HUES6 (cell line): Measurements from ENCODE around the gene MATK.
"Not testable (repeated sequence)": the region's sequence is repeated elsewhere in the genome, so short reads cannot be mapped to it uniquely, and the experiment has no call there.

Experiments used
- H3K27ac ChIP-seq: 2 replicates; pipeline ENCODE4 v1.7.0; 2013; ENCODE audit warnings: low read depth, mild to moderate bottlenecking, low read length, inconsistent platforms
- H3K27me3 ChIP-seq: 2 replicates; pipeline ENCODE4 v1.6.1; 2013; ENCODE audit warnings: low read length; ENCODE audit not compliant: control insufficient read depth, insufficient read depth
- H3K36me3 ChIP-seq: 2 replicates; pipeline ENCODE4 v1.6.1; 2013; ENCODE audit warnings: low read length; ENCODE audit not compliant: control insufficient read depth, insufficient read depth
- H3K4me1 ChIP-seq: 2 replicates; pipeline ENCODE4 v1.6.1; 2013; ENCODE audit warnings: low read length; ENCODE audit not compliant: control insufficient read depth, insufficient read depth
- H3K4me3 ChIP-seq: 2 replicates; pipeline ENCODE4 v1.5.1; 2013; ENCODE audit warnings: low read depth, low read length
- H3K9ac ChIP-seq: one replicate; pipeline ENCODE4 v1.6.1; 2013; ENCODE audit warnings: mild to moderate bottlenecking, low read length
- H3K9me3 ChIP-seq: 2 replicates; pipeline ENCODE4 v1.6.1; 2013; ENCODE audit warnings: low read depth, low read length; ENCODE audit not compliant: control insufficient read depth, insufficient read depth

The MATK gene

DNA sequence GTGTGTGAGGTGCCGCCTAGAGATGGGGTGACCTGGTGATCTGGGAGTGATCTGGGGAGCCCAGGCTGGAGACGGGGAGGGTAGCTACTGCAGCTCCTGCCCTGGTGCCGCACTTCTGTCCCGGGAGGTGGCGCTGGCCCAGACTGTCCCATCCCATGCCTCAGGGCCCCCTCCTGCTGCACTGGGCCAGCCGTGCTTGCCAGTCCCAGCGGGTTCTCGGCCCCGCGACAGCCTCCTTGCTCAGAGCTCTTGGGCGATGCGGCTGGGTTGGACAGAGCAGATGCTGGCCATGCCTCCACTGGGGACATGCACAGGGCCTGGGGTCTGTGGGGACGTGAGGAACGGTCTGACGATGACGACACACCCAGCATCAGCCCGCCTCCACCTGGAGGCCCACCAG lies 16.7 kb downstream of the MATK start:
- Histone ChIP-seq H3K4me3 (no peak overlapping the region), H3K9ac (no peak overlapping the region), H3K27ac (no peak overlapping the region), H3K36me3 (peaks cover 29% of the 10 kb centered on the region), H3K27me3 (no peaks in the 10 kb centered on the region), H3K9me3 (no peaks in the 10 kb centered on the region), H3K4me1 (0 out of 2 replicates have a peak, but pooled peaks cover 10% of the 10 kb centered on the region)

- H3K27me3 ChIP-seq = no peaks in the 10 kb centered on the region
- H3K36me3 ChIP-seq = peaks cover 29% of the 10 kb centered on the region
- H3K9me3 ChIP-seq = no peaks in the 10 kb centered on the region
- no peak overlapping the region for H3K4me3 ChIP-seq
- H3K9ac ChIP-seq = no peak overlapping the region
- H3K27ac ChIP-seq = no peak overlapping the region
- H3K4me1 ChIP-seq = 0 out of 2 replicates have a peak, but pooled peaks cover 10% of the 10 kb centered on the region
These were observed 17.5 kb downstream of the MATK start for GRCh38 chr19:3768748-3769099.

DNA sequence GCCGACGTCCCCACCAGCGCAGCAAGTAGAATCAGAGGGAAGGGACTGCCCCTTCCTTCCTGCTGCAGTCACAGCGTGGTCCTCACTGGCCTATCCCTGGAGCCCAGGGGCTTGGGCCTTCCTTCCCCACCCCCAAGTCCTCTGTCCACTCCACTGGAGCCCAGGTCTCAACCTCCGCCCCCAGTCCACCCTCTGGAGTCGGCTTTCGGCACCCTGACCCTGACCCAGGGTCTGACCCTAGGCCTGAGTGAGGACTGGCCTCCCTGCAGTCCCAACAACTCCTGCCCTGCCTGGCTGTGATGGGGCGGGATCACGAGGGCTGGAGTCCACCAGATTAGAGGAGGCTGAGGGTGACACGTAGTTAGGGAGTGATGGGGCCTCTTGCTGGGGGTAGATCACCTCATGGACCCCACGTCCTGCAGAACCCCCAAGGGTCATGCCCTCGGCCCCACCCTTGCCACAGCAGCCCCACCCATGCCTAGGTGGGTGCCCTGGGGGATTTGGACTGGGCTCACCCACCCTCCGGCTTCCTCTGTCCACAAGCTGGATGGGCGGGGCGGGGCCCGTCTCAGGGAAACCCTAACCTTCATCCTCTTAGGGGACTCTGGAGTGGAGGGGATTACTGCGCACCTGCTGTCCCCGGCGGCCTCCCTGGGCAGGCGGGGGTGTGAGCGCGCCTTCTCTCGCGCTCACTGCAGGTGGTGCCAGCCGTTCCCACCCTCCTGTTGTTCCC lies 18.0 kb downstream of the MATK start:
- no peak overlapping the region for H3K4me3 ChIP-seq
- H3K27ac ChIP-seq = no peak overlapping the region
- H3K27me3 ChIP-seq = no peaks in the 10 kb centered on the region
- peaks cover 29% of the 10 kb centered on the region for H3K36me3 ChIP-seq
- peaks cover 11% of the 10 kb centered on the region; the same call in 1 of the 2 replicates for H3K4me1 ChIP-seq
- no peak overlapping the region for H3K9ac ChIP-seq
- no peaks in the 10 kb centered on the region for H3K9me3 ChIP-seq

GRCh38 chr19:3767050-3767449 lies 19.1 kb downstream of the MATK start:
- Histone ChIP-seq H3K4me3 (no peak overlapping the region), H3K27me3 (no peaks in the 10 kb centered on the region), H3K9me3 (no peaks in the 10 kb centered on the region), H3K9ac (no peak overlapping the region), H3K36me3 (peaks cover 29% of the 10 kb centered on the region), H3K4me1 (peaks cover 14% of the 10 kb centered on the region; the same call in 1 of the 2 replicates), H3K27ac (no peak overlapping the region)

DNA sequence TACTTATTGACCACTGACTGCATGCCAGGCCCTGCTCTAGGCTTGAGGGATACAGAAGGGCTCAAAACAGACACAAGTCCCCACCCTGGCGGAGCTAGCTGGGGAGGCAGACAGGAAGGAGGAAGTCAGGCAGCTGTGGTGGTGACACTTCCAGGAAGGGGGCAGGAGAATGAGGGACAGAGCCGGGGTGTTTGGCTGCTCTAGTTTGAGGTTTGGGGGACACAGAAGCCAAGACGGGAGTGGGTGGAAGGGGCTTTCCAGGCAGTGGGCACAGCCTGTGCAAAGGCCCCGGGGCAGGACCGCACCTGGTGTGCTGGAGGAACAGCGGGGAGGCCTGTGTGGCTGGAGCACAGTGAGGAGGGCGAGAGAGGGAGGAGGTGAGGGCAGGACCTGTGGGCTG lies 19.7 kb downstream of the MATK start:
- no peak overlapping the region for H3K4me3 ChIP-seq
- H3K27ac ChIP-seq = no peak overlapping the region

DNA sequence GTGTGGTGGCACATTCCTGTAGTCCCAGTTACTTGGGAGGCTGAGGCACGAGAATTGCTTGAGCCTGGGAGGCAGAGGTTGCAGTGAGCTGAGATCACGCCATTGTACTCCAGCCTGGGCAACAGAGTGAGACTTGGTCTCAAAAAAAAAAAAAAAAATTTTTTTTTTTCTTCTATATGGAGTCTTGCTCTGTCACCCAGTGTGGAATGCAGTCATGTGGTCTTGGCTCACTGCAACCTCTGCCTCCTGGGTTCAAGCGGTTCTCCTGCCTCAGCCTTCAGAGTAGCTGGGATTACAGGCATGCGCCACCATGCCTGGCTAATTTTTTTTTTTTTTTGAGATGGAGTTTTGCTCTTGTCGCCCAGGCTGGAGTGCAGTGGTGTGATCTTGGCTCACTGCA lies 20.4 kb downstream of the MATK start:
- not testable (repeated sequence) for H3K9me3 ChIP-seq, H3K9ac ChIP-seq, H3K27me3 ChIP-seq, H3K4me1 ChIP-seq, H3K4me3 ChIP-seq, H3K27ac ChIP-seq
- H3K36me3 ChIP-seq = peaks cover 29% of the 10 kb centered on the region

More for the DNA sequence above, 19.7 kb downstream of the MATK start:
- Histone ChIP-seq H3K36me3 (peaks cover 29% of the 10 kb centered on the region), H3K27me3 (no peaks in the 10 kb centered on the region), H3K4me1 (peaks cover 11% of the 10 kb centered on the region; the same call in 1 of the 2 replicates), H3K9me3 (no peaks in the 10 kb centered on the region), H3K9ac (no peak overlapping the region)

GRCh38 chr19:3765121-3765520 lies 21.1 kb downstream of the MATK start:
- peaks cover 29% of the 10 kb centered on the region for H3K36me3 ChIP-seq
- peaks cover 4% of the 10 kb centered on the region; the same call in 1 of the 2 replicates for H3K4me1 ChIP-seq
- H3K9me3 ChIP-seq = no peaks in the 10 kb centered on the region
- H3K27me3 ChIP-seq = no peaks in the 10 kb centered on the region
- no peak overlapping the region for H3K27ac ChIP-seq
- H3K9ac ChIP-seq = no peak overlapping the region
- H3K4me3 ChIP-seq = no peak overlapping the region

DNA sequence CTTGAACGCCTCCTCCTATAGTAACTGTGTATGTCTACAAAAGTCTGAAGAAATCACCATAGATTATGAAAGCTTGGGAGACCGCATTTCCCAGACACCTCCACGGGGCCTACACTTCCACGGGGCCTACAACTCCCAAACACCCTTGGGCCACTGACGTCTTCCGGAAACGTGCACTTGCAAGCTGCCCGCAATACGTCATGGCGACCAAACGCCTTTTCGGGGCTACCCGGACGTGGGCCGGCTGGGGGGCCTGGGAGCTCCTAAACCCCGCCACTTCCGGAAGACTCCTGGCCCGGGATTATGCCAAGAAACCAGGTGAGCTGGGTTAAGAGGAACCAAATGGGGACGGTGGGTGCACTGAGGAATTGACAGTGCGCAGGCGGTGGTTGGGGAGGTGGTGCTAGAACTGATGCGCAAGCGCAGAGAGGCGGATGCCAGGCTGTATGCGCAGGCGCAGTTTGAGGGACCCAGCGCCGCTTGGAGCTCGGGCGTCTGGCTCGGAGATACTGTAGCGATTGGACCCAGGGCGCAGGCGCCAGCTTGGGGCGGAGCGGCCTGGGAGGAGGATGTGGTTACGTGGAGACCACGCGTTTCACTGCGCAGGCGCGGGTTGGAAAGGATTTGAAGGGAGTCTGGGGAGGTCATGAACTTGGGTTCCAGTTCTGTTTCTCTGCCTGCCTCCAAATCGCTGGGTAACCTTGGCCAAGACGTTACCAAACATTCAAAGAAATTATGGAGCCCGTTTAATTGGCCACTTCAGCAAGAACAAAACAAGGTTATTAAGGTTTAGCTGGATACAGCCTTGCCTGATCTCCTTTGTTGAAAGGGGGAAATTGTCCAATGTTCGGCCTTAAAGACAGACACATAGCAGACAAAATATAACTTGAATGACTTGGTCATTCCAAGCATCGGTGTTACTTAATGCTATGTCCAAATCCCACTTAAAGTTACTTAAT lies 23.4 kb downstream of the MATK start, which contains the start of gene MRPL54:
Gene MRPL54 (plus strand): TSS at position 182 of the 959 bp plus-strand sequence. CDS start 19 bp downstream, at position 201.
- peak within 1 kb of the TSS; percentile 96 for H3K9ac ChIP-seq
- no peaks in the 10 kb centered on the region for H3K27me3 ChIP-seq
- peaks cover 31% of the 10 kb centered on the region for H3K36me3 ChIP-seq
- H3K9me3 ChIP-seq = no peaks in the 10 kb centered on the region
- peaks cover 4% of the 10 kb centered on the region; the same call in 1 of the 2 replicates for H3K4me1 ChIP-seq
- H3K4me3 ChIP-seq = peak within 1 kb of the TSS; percentile 92
- H3K27ac ChIP-seq = peak within 1 kb of the TSS; percentile 93

GRCh38 chr19:3762130-3762473 lies 24.1 kb downstream of the MATK start:
- peak overlapping the region; percentile 92 for H3K4me3 ChIP-seq
- no peaks in the 10 kb centered on the region for H3K9me3 ChIP-seq
- H3K27ac ChIP-seq = no peak overlapping the region
- H3K9ac ChIP-seq = no peak overlapping the region
- peaks cover 4% of the 10 kb centered on the region; the same call in 1 of the 2 replicates for H3K4me1 ChIP-seq
- H3K36me3 ChIP-seq = peaks cover 28% of the 10 kb centered on the region
- no peaks in the 10 kb centered on the region for H3K27me3 ChIP-seq

GRCh38 chr19:3761382-3762129 lies 24.6 kb downstream of the MATK start, which contains the start of gene APBA3:
Gene APBA3, minus strand, starts transcription at chr19:3761692. Its CDS starts 1,428 bp downstream, at chr19:3760264.
- peak within 1 kb of the TSS; percentile 93 for H3K27ac ChIP-seq
- peak within 1 kb of the TSS; percentile 92 for H3K4me3 ChIP-seq
- peak within 1 kb of the TSS; percentile 96 for H3K9ac ChIP-seq
- H3K4me1 ChIP-seq = peaks cover 4% of the 10 kb centered on the region; the same call in 1 of the 2 replicates
- no peaks in the 10 kb centered on the region for H3K27me3 ChIP-seq
- H3K36me3 ChIP-seq = peaks cover 23% of the 10 kb centered on the region
- no peaks in the 10 kb centered on the region for H3K9me3 ChIP-seq
